WTC11 (cell line): ENCODE results near the gene MYRF. TPM values are rescaled to one million over a fixed set of nuclear protein-coding genes. Genes with fewer than 3 reads are reported as not detected.

Source experiments
- total RNA-seq: library from RNA; stranded (reverse); gene quantifications from 3 replicates; pipeline ENCODE4 v1.2.3, GENCODE V29; 2021

The MYRF gene
- total RNA-seq, 1 experiment from 2014 or later: 5.9 TPM

Other genes starting within 250 kb of the MYRF start
- gene LRRC10B, start 243.9 kb upstream of the MYRF start, total RNA-seq: 1.1 to 1.5 TPM (median 1.3 TPM) in 3 replicates
- 12.5 to 18.9 TPM (median 18.2 TPM) in 3 replicates for gene SYT7, start 171.6 kb upstream of the MYRF start, total RNA-seq
- 3.1 to 3.4 TPM (median 3.4 TPM) in 3 replicates for gene DAGLA, start 72.2 kb upstream of the MYRF start, total RNA-seq
- gene TMEM258, start 40.0 kb downstream of the MYRF start, total RNA-seq: 175 to 192 TPM (median 190 TPM) in 3 replicates
- 72.3 to 96.3 TPM (median 73.2 TPM) in 3 replicates for gene FEN1, start 40.3 kb downstream of the MYRF start, total RNA-seq
- 105 to 108 TPM (median 105 TPM) in 3 replicates for gene FADS1, start 64.4 kb downstream of the MYRF start, total RNA-seq
- 416 to 423 TPM (median 422 TPM) in 3 replicates for gene FADS2, start 75.7 kb downstream of the MYRF start, total RNA-seq
- 47.4 to 50.0 TPM (median 49.3 TPM) in 3 replicates for gene FADS3, start 138.9 kb downstream of the MYRF start, total RNA-seq
- gene RAB3IL1, start 164.9 kb downstream of the MYRF start, total RNA-seq: 7.2 to 11.1 TPM (median 8.9 TPM) in 3 replicates
- gene BEST1, start 197.7 kb downstream of the MYRF start, total RNA-seq: 0.17 to 0.32 TPM (median 0.21 TPM) in 3 replicates
- gene FTH1, start 215.0 kb downstream of the MYRF start, total RNA-seq: 1,108 to 1,272 TPM (median 1,247 TPM) in 3 replicates